ENCODE results near the gene IDH3B.

DNA sequence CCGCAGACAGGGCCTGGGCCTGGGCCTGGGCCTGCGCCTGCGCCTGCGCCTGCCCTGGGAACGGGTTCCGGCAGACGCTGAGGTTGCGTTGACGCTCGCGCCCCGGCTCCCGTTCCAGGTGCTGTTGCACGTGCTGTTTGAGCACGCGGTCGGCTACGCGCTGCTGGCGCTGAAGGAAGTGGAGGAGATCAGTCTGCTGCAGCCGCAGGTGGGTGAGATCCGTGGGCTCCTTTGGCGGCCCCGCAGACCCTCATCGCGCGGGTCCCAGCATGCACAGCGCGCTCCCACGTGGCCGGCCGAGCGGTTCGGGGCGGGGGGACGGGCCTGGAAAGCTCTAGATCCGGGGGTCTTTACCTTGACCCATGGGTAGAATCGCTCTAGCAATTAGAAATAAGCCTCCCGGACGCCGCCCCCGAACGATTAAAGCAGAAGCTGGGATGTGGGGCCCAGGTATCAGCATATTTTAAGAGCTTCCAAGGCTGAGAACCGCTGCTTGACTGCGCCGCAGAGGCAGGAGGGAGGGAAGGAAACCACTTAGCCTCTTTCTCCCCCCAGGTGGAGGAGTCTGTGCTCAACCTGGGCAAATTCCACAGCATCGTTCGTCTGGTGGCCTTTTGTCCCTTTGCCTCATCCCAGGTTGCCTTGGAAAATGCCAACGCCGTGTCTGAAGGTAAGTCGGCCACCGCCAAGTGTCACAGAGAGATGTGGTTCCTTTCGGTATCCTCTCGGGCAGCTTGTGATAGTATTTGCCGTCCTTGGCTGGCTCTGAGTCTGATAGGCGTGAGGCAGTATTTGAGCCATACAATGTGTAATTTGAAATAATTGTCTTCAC lies 11.1 kb downstream of the IDH3B start:
- TF ChIP-seq MIXL1 (CRISPR knock-in tag; IDR thresholded peaks at IDR 0.05) (peak; percentile 2; the same call in 1 of the 2 replicates), CTCF (CRISPR knock-in tag; IDR thresholded peaks at IDR 0.05) (no peak), FOXC1 (CRISPR knock-in tag; IDR thresholded peaks at IDR 0.05; ENCODE audit: borderline replicate concordance) (peak; percentile 80; the same call in 1 of the 2 replicates), ARNTL (CRISPR knock-in tag; IDR thresholded peaks at IDR 0.05) (peak; percentile 86), PBX3 (CRISPR knock-in tag; IDR thresholded peaks at IDR 0.05; ENCODE audit: borderline replicate concordance) (peak; percentile 23; the same call in 1 of the 2 replicates), MAFK (conservative IDR thresholded peaks at IDR 0.05 in 1 of 2, IDR thresholded peaks at IDR 0.05 in 1 of 2; ENCODE audit: low read length in 2 of 2) (no peak), RAD21 (CRISPR knock-in tag; IDR thresholded peaks at IDR 0.05) (no peak; the same call in 1 of the 2 replicates), FOXA1 (IDR thresholded peaks at IDR 0.05) (no peak), FOXA1 (CRISPR knock-in tag; IDR thresholded peaks at IDR 0.05) (no peak; the same call in 1 of the 2 replicates), CHD4 (IDR thresholded peaks at IDR 0.05; ENCODE audit: borderline replicate concordance, low read length) (no peak), ZNF292 (CRISPR knock-in tag; IDR thresholded peaks at IDR 0.05; ENCODE audit: borderline replicate concordance, low read depth) (0 out of 2 replicates have a peak, but pooled peaks have one; percentile 46), ZNF24 (IDR thresholded peaks at IDR 0.05) (no peak)
- TF ChIP-seq, protein P1, sequence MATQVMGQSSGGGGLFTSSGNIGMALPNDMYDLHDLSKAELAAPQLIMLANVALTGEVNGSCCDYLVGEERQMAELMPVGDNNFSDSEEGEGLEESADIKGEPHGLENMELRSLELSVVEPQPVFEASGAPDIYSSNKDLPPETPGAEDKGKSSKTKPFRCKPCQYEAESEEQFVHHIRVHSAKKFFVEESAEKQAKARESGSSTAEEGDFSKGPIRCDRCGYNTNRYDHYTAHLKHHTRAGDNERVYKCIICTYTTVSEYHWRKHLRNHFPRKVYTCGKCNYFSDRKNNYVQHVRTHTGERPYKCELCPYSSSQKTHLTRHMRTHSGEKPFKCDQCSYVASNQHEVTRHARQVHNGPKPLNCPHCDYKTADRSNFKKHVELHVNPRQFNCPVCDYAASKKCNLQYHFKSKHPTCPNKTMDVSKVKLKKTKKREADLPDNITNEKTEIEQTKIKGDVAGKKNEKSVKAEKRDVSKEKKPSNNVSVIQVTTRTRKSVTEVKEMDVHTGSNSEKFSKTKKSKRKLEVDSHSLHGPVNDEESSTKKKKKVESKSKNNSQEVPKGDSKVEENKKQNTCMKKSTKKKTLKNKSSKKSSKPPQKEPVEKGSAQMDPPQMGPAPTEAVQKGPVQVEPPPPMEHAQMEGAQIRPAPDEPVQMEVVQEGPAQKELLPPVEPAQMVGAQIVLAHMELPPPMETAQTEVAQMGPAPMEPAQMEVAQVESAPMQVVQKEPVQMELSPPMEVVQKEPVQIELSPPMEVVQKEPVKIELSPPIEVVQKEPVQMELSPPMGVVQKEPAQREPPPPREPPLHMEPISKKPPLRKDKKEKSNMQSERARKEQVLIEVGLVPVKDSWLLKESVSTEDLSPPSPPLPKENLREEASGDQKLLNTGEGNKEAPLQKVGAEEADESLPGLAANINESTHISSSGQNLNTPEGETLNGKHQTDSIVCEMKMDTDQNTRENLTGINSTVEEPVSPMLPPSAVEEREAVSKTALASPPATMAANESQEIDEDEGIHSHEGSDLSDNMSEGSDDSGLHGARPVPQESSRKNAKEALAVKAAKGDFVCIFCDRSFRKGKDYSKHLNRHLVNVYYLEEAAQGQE (IDR thresholded peaks at IDR 0.05; ENCODE audit: borderline replicate concordance in 1 of 2, low read depth in 1 of 2, low read length in 2 of 2) = no peak

All from HepG2 (cell line).